ENCODE measurements around the gene C16orf90. TPM values are rescaled to one million over a fixed set of nuclear protein-coding genes. Genes with fewer than 3 reads are reported as not detected.
A peak's percentile ranks its signal among the peaks of the same experiment; 100 is the strongest.

C16orf90 gene
- polyA plus RNA-seq, 3 donors = not detected

DNA sequence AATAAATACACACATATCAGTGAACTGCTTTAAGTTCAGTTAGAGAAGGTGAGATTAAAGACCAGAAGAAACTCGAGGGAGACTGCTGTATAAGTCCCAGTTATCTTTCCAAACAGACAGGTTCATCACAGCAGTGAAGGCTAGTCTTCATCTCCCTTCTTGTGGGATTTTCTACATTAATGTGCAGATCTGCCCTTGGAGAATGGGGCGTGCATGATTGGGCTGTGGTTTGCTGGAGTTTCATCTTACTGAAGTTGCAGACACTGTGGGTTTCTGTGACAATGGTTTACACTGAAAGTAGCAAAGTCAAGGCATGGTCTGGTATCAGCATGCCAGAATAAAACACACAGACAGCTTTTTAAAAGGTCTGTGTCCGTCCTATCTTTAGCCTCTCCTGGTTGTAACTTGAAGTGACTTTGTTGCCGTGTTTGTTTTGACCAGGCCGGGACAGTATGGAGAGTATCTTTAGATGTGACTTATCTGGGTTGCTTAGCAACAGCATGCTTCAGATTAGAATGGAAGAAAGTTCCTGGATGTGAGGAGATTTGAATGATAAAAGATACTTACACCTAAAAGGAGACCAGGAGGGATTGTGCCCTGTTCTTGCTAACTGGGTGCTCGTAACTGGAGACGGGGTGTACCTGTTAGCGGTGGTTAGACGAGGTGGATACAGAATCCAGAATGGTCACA lies 35.7 kb downstream of the C16orf90 start:
- Histone ChIP-seq H3K27me3 (ENCODE audit: control insufficient read depth in 2 of 2, insufficient read depth in 2 of 2, low read length in 2 of 2) (no peaks in the 10 kb centered on the region), H3K4me1 (ENCODE audit: control insufficient read depth in 1 of 2, insufficient read depth in 2 of 2, low read length in 2 of 2) (peaks cover 39 to 54% of the 10 kb centered on the region in 2 donors), H4K20me1 (ENCODE audit: insufficient read depth, low read length) (peaks cover 62% of the 10 kb centered on the region), H3K9ac (ENCODE audit: insufficient read depth, low read length, poor library complexity, severe bottlenecking) (peak overlapping the region; percentile 90), H3K36me3 (replicated peaks in 1 of 2; ENCODE audit: control insufficient read depth in 1 of 2, insufficient read depth in 2 of 2, low read length in 2 of 2) (no peaks in the 10 kb centered on the region), H3K4me2 (replicated peaks; ENCODE audit: extremely low read depth, low read length, poor library complexity, severe bottlenecking) (peak overlapping the region; percentile 94), H3K4me3 (replicated peaks in 1 of 3; ENCODE audit: low read depth in 2 of 3, low read length in 3 of 3) (peak overlapping the region in 2 of 3 experiments; percentile 71 to 89), H2AFZ (ENCODE audit: insufficient read depth, low read depth, low read length, poor library complexity, severe bottlenecking) (no peak overlapping the region), H3K79me2 (ENCODE audit: insufficient read depth, low read length) (peaks cover 73% of the 10 kb centered on the region), H3K9me3 (replicated peaks in 1 of 2; ENCODE audit: control insufficient read depth in 1 of 2, insufficient read depth in 1 of 2, low read length in 2 of 2) (no peaks in the 10 kb centered on the region), H3K27ac (ENCODE audit: low read depth in 1 of 2, low read length in 2 of 2) (no peak overlapping the region)
- TF ChIP-seq CTCF (IDR thresholded peaks at IDR 0.05) = no peak
- Mint-ChIP-seq H3K9me3 (no peaks in the 10 kb centered on the region), H3K4me3 (peak overlapping the region; percentile 89 to 94), H3K4me1 (peaks cover 65% of the 10 kb centered on the region), H3K27me3 (ENCODE audit: low read depth in 3 of 3) (peaks cover 0 to 3% (median 0%) of the 10 kb centered on the region in 3 donors), H3K36me3 (peaks cover 3 to 6% of the 10 kb centered on the region in 2 donors), H3K27ac (peak overlapping the region in 3 of 7 donors; percentile 3 to 93 (median 83))
- intact Hi-C loops (cut with micrococcal nuclease) = loop anchor here (2.0 to 10.0 kb wide), 6 partner anchors 38 to 305 kb away; partner anchors contain the start of genes C16orf90 (in 1 of the 2), ZNF174 (in 1 of the 2), ZNF263 (in 1 of the 2) and ZSCAN32 (in 1 of the 2)
- no peak for DNase-seq
- 88% methylated on average over 7 of the region's 9 CpGs for WGBS (ENCODE audit: insufficient coverage)

GRCh38 chr16:3458852-3459361 lies 36.4 kb downstream of the C16orf90 start:
- Mint-ChIP-seq H3K27ac (peak overlapping the region; percentile 83 to 94 (median 91)), H3K4me3 (peak overlapping the region; percentile 89 to 94), H3K27me3 (ENCODE audit: low read depth in 3 of 3) (peaks cover 0 to 3% (median under 1%) of the 10 kb centered on the region in 3 donors), H3K4me1 (peaks cover 62% of the 10 kb centered on the region), H3K9me3 (no peaks in the 10 kb centered on the region), H3K36me3 (peaks cover 3 to 6% of the 10 kb centered on the region in 2 donors)
- intact Hi-C loops (cut with micrococcal nuclease) = loop anchor here (2.0 to 10.0 kb wide), 5 partner anchors 58 to 304 kb away; partner anchors contain the start of genes ZNF174 (in 1 of the 2), ZNF263 (in 1 of the 2) and ZSCAN32 (in 1 of the 2)
- Histone ChIP-seq H3K9ac (ENCODE audit: insufficient read depth, low read length, poor library complexity, severe bottlenecking) (peak overlapping the region; percentile 90), H4K20me1 (ENCODE audit: insufficient read depth, low read length) (peaks cover 55% of the 10 kb centered on the region), H3K36me3 (replicated peaks in 1 of 2; ENCODE audit: control insufficient read depth in 1 of 2, insufficient read depth in 2 of 2, low read length in 2 of 2) (no peaks in the 10 kb centered on the region), H2AFZ (ENCODE audit: insufficient read depth, low read depth, low read length, poor library complexity, severe bottlenecking) (peak overlapping the region; percentile 100), H3K4me2 (replicated peaks; ENCODE audit: extremely low read depth, low read length, poor library complexity, severe bottlenecking) (peak overlapping the region; percentile 94), H3K79me2 (ENCODE audit: insufficient read depth, low read length) (peaks cover 66% of the 10 kb centered on the region), H3K9me3 (replicated peaks in 1 of 2; ENCODE audit: control insufficient read depth in 1 of 2, insufficient read depth in 1 of 2, low read length in 2 of 2) (no peaks in the 10 kb centered on the region), H3K4me3 (replicated peaks in 1 of 3; ENCODE audit: low read depth in 2 of 3, low read length in 3 of 3) (peak overlapping the region; percentile 63 to 89 (median 71)), H3K27me3 (ENCODE audit: control insufficient read depth in 2 of 2, insufficient read depth in 2 of 2, low read length in 2 of 2) (no peaks in the 10 kb centered on the region), H3K27ac (ENCODE audit: low read depth in 1 of 2, low read length in 2 of 2) (peak overlapping the region; percentile 45 to 93), H3K4me1 (ENCODE audit: control insufficient read depth in 1 of 2, insufficient read depth in 2 of 2, low read length in 2 of 2) (peaks cover 37 to 54% of the 10 kb centered on the region in 2 donors)
- 25% methylated on average over 8 of the region's 10 CpGs for WGBS (ENCODE audit: insufficient coverage)
- peak in 1 of 3 donors; percentile 13 for DNase-seq
- TF ChIP-seq CTCF (IDR thresholded peaks at IDR 0.05) = no peak
